ENCODE results near the gene USH1G.

USH1G gene

DNA sequence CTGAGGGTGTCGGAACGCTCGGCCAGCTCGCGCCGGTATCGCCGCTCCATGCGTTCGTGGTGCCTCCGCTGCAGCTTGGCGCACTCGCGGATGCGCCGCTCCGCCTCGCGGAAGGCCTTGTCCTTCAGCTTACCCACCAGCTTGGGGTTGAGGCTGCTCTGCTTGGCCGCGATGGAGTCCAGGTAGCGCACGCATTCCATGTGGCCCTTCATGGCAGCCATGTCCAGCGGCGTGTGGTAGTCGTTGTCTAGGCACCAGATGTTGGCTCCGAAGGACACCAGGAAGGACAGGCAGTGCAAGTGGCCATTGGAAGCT is 2.8 kb downstream of the USH1G start:
- H3K27ac ChIP-seq (replicated peaks), result no peak overlapping the region
- no peak for TF ChIP-seq POLR2AphosphoS5 (IDR thresholded peaks at IDR 0.05; ENCODE audit: low read depth)
- TF ChIP-seq, protein P1, sequence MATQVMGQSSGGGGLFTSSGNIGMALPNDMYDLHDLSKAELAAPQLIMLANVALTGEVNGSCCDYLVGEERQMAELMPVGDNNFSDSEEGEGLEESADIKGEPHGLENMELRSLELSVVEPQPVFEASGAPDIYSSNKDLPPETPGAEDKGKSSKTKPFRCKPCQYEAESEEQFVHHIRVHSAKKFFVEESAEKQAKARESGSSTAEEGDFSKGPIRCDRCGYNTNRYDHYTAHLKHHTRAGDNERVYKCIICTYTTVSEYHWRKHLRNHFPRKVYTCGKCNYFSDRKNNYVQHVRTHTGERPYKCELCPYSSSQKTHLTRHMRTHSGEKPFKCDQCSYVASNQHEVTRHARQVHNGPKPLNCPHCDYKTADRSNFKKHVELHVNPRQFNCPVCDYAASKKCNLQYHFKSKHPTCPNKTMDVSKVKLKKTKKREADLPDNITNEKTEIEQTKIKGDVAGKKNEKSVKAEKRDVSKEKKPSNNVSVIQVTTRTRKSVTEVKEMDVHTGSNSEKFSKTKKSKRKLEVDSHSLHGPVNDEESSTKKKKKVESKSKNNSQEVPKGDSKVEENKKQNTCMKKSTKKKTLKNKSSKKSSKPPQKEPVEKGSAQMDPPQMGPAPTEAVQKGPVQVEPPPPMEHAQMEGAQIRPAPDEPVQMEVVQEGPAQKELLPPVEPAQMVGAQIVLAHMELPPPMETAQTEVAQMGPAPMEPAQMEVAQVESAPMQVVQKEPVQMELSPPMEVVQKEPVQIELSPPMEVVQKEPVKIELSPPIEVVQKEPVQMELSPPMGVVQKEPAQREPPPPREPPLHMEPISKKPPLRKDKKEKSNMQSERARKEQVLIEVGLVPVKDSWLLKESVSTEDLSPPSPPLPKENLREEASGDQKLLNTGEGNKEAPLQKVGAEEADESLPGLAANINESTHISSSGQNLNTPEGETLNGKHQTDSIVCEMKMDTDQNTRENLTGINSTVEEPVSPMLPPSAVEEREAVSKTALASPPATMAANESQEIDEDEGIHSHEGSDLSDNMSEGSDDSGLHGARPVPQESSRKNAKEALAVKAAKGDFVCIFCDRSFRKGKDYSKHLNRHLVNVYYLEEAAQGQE (IDR thresholded peaks at IDR 0.05; ENCODE audit: insufficient replicate concordance, low read depth), result no peak
- TF ChIP-seq, protein P2, sequence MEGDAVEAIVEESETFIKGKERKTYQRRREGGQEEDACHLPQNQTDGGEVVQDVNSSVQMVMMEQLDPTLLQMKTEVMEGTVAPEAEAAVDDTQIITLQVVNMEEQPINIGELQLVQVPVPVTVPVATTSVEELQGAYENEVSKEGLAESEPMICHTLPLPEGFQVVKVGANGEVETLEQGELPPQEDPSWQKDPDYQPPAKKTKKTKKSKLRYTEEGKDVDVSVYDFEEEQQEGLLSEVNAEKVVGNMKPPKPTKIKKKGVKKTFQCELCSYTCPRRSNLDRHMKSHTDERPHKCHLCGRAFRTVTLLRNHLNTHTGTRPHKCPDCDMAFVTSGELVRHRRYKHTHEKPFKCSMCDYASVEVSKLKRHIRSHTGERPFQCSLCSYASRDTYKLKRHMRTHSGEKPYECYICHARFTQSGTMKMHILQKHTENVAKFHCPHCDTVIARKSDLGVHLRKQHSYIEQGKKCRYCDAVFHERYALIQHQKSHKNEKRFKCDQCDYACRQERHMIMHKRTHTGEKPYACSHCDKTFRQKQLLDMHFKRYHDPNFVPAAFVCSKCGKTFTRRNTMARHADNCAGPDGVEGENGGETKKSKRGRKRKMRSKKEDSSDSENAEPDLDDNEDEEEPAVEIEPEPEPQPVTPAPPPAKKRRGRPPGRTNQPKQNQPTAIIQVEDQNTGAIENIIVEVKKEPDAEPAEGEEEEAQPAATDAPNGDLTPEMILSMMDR (IDR thresholded peaks at IDR 0.05; ENCODE audit: insufficient read depth, low read length), result no peak
- TF ChIP-seq GABPA (IDR thresholded peaks at IDR 0.05; ENCODE audit: low read depth), result no peak
- TF ChIP-seq SPI1 (IDR thresholded peaks at IDR 0.05; ENCODE audit: borderline replicate concordance, low read depth), result no peak
- no peak for DNase-seq (ENCODE audit: low read depth in 1 of 2, low spot score in 1 of 2)
- H3K27me3 ChIP-seq (ENCODE audit: insufficient read depth, poor library complexity, severe bottlenecking), result peaks cover 26% of the 10 kb centered on the region
- H3K4me3 ChIP-seq (replicated peaks; ENCODE audit: insufficient read depth, low read length), result no peak overlapping the region

DNA sequence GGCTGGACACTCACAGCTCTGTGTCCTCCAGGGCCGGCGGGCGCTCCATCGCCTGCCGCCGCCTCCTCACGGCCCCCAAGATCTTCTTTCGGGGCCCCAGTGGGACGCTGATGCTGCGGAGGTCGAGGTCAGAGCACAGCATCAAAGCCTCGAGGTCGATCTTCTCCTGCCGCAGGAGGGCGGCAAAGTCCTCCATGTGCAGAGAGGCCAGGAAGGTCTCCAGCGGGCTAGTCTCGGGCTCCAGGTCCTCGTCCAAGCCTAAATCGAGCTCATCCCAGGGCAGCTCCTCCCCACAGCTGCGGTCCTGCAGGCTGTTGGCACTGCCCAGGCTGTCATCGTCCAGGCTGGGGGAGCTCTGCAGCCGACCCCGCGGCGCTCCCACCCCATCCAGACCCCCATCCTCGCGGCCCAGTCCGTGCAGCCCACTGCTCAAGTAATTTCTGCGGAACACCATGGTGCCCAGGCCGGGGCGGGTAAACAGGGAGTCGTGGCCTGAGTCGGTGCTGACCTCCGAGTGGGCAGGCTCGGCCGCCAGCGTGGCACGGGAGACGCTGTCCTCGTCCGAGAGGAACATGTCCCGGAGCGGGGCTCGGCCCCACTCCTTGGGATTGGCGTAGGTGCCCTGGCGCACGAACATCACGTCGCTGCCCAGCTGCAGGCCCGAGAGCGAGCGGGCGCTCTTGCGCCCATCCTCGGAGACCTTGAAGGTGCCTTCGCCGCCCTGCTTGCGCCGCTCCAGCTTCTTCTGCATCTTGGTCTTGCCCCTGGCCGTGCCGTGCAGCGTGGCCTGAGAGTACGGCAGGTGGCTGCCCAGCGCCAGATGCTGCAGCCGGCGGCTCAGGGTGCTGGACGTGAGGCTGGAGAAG is 3.4 kb downstream of the USH1G start:
- Histone ChIP-seq H3K4me3 (replicated peaks; ENCODE audit: insufficient read depth, low read length) (no peak overlapping the region), H3K27ac (replicated peaks) (no peak overlapping the region), H3K27me3 (ENCODE audit: insufficient read depth, poor library complexity, severe bottlenecking) (peaks cover 21% of the 10 kb centered on the region)
- TF ChIP-seq GABPA (IDR thresholded peaks at IDR 0.05; ENCODE audit: low read depth), result no peak
- TF ChIP-seq, protein P2 (IDR thresholded peaks at IDR 0.05; ENCODE audit: insufficient read depth, low read length), result peak; percentile 2
- TF ChIP-seq, protein P1 (IDR thresholded peaks at IDR 0.05; ENCODE audit: insufficient replicate concordance, low read depth), result no peak
- DNase-seq (ENCODE audit: low read depth in 1 of 2, low spot score in 1 of 2), result peak in 1 of 2 experiments; percentile 35

DNA sequence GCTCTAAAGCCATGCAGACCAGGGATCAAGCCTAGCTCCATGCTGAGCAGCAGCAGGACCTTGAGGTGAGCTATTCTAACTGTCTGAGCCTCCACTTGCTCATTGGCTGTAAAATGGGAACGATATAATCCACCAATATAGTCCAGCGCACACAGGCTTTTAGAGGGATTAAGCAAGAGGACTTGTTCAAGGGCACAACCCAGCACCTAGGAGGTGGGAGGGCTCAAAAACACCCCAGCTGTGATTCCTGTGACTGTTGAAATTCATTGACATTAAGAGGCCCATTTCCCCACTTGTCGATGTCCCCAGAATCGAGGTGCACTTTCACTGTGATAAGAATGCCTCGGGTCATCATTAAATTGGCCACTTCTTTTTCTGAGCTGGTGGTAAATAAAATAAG is 4.1 kb downstream of the USH1G start:
- H3K4me3 ChIP-seq (replicated peaks; ENCODE audit: insufficient read depth, low read length), result no peak overlapping the region
- DNase-seq (ENCODE audit: low read depth in 1 of 2, low spot score in 1 of 2), result peak in 1 of 2 experiments; percentile 4
- no peak overlapping the region for H3K27ac ChIP-seq (replicated peaks)
- H3K27me3 ChIP-seq (ENCODE audit: insufficient read depth, poor library complexity, severe bottlenecking), result peaks cover 19% of the 10 kb centered on the region
- TF ChIP-seq, protein P1 (IDR thresholded peaks at IDR 0.05; ENCODE audit: insufficient replicate concordance, low read depth), result no peak
- TF ChIP-seq GABPA (IDR thresholded peaks at IDR 0.05; ENCODE audit: low read depth) (no peak), POLR2AphosphoS5 (IDR thresholded peaks at IDR 0.05; ENCODE audit: low read depth) (no peak), SPI1 (IDR thresholded peaks at IDR 0.05; ENCODE audit: borderline replicate concordance, low read depth) (no peak)
- TF ChIP-seq, protein P2 (IDR thresholded peaks at IDR 0.05; ENCODE audit: insufficient read depth, low read length), result no peak
